Mesothelial cell of epicardium (in vitro differentiated cells): ENCODE results near the gene NEUROD2. TPM values are rescaled to one million over a fixed set of nuclear protein-coding genes. Genes with fewer than 3 reads are reported as not detected.
A peak's percentile ranks its signal among the peaks of the same experiment; 100 is the strongest.

ENCODE experiments used
- DNase-seq, 2 experiments: peaks; one replicate each; pipeline ENCODE4 v3.0.0; 2021; ENCODE audit warnings: low spot score in 2 of 2; ENCODE audit not compliant: unreplicated experiment in 2 of 2
- H3K27ac Mint-ChIP-seq: 2 replicates; pipeline ENCODE4 v1.8.0; 2021; ENCODE audit warnings: mixed read lengths
- H3K27me3 Mint-ChIP-seq: 2 replicates; pipeline ENCODE4 v1.8.0; 2021; ENCODE audit warnings: low read depth, mixed read lengths
- H3K36me3 Mint-ChIP-seq: 2 replicates; pipeline ENCODE4 v1.8.0; 2021; ENCODE audit warnings: mixed read lengths
- H3K4me1 Mint-ChIP-seq: 2 replicates; pipeline ENCODE4 v1.8.0; 2021; ENCODE audit warnings: mixed read lengths
- H3K4me3 Mint-ChIP-seq: 2 replicates; pipeline ENCODE4 v1.8.0; 2021; ENCODE audit warnings: mild to moderate bottlenecking, moderate library complexity, mixed read lengths
- H3K9me3 Mint-ChIP-seq: 2 replicates; pipeline ENCODE4 v1.8.0; 2021; ENCODE audit warnings: mixed read lengths
- total RNA-seq: library from RNA; stranded (reverse); gene quantifications from 3 replicates; pipeline ENCODE4 v1.2.1, GENCODE V29; 2021
- TF ChIP-seq, protein P1 (sequence below): fragments of 200-600 bp; sonication (generic); IDR thresholded peaks from one replicate; pipeline ENCODE4 v1.5.0; 2021; ENCODE audit warnings: antibody characterized with exemption; ENCODE audit not compliant: unreplicated experiment

Gene NEUROD2
- total RNA-seq, 1 donor from 2014 or later, result not detected

GRCh38 chr17:39563476-39563875 is 44.2 kb downstream of the NEUROD2 start:
- Mint-ChIP-seq H3K4me3 (peak overlapping the region; percentile 24), H3K27me3 (no peaks in the 10 kb centered on the region), H3K27ac (no peak overlapping the region), H3K4me1 (peaks cover 10% of the 10 kb centered on the region), H3K36me3 (peaks cover 27% of the 10 kb centered on the region), H3K9me3 (no peaks in the 10 kb centered on the region)
- TF ChIP-seq, protein P1, sequence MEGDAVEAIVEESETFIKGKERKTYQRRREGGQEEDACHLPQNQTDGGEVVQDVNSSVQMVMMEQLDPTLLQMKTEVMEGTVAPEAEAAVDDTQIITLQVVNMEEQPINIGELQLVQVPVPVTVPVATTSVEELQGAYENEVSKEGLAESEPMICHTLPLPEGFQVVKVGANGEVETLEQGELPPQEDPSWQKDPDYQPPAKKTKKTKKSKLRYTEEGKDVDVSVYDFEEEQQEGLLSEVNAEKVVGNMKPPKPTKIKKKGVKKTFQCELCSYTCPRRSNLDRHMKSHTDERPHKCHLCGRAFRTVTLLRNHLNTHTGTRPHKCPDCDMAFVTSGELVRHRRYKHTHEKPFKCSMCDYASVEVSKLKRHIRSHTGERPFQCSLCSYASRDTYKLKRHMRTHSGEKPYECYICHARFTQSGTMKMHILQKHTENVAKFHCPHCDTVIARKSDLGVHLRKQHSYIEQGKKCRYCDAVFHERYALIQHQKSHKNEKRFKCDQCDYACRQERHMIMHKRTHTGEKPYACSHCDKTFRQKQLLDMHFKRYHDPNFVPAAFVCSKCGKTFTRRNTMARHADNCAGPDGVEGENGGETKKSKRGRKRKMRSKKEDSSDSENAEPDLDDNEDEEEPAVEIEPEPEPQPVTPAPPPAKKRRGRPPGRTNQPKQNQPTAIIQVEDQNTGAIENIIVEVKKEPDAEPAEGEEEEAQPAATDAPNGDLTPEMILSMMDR, result no peak
- DNase-seq, result no peak

DNA sequence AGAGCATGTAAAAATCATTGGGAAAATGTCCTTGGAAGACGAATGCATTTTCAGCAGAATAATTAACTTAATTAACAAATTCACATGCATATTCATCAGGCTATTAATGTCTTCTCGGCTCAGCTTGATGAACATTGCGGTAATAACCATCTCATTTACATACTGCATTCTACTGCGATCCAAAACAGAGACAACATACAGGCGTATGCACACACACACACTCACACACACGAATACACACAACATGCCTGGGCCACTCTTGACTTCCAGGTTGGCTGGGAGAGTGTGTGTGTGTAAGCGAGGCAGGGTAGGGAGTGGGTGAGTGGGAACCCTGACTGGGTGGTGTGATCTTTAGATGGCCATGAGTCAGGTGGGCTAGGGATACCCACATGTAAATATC is 44.7 kb downstream of the NEUROD2 start:
- TF ChIP-seq, protein P1, result no peak
- DNase-seq, result no peak
- Mint-ChIP-seq H3K9me3 (no peaks in the 10 kb centered on the region), H3K4me3 (no peak overlapping the region), H3K27me3 (no peaks in the 10 kb centered on the region), H3K36me3 (peaks cover 22% of the 10 kb centered on the region), H3K4me1 (peaks cover 10% of the 10 kb centered on the region), H3K27ac (no peak overlapping the region)

DNA sequence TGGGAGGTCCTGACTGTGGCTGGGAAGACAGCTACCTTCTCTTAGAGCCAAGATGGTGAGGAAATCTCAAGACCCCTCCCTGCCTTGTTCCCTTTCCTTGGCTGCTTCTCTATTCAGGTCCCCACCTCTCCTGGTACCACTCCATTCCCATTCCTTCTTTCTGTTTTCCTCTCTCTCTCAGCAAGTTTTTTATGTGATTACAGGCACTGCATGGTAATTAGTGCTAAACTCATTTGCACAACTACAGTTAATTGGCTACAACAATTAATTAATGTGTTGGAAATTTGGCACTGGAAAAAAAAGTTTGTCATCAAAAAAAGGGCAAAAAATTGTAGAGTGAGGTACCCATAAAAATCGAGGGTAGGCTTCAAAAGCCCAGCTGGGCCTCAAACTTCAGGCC is 45.3 kb downstream of the NEUROD2 start:
- Mint-ChIP-seq H3K36me3 (peaks cover 22% of the 10 kb centered on the region), H3K4me1 (peaks cover 10% of the 10 kb centered on the region), H3K4me3 (no peak overlapping the region), H3K9me3 (no peaks in the 10 kb centered on the region), H3K27me3 (no peaks in the 10 kb centered on the region), H3K27ac (no peak overlapping the region)
- no peak for DNase-seq
- TF ChIP-seq, protein P1, result no peak

- Mint-ChIP-seq H3K4me3 (no peak overlapping the region), H3K36me3 (peaks cover 35% of the 10 kb centered on the region), H3K27me3 (no peaks in the 10 kb centered on the region)
Observed at GRCh38 chr17:39556423-39556822, 51.3 kb downstream of the NEUROD2 start.

GRCh38 chr17:39555368-39555767 is 52.4 kb downstream of the NEUROD2 start:
- Mint-ChIP-seq H3K36me3 (peaks cover 37% of the 10 kb centered on the region), H3K4me3 (no peak overlapping the region), H3K4me1 (no peaks in the 10 kb centered on the region), H3K27ac (no peak overlapping the region), H3K9me3 (no peaks in the 10 kb centered on the region), H3K27me3 (no peaks in the 10 kb centered on the region)
- TF ChIP-seq, protein P1, result no peak
- no peak for DNase-seq

More at GRCh38 chr17:39556423-39556822, 51.3 kb downstream of the NEUROD2 start:
- DNase-seq, result no peak
- Mint-ChIP-seq H3K9me3 (no peaks in the 10 kb centered on the region), H3K4me1 (no peaks in the 10 kb centered on the region), H3K27ac (no peak overlapping the region)
- TF ChIP-seq, protein P1, result no peak

Other genes with a start within 250 kb of the NEUROD2 start
- 28.6 to 29.1 TPM (median 29.0 TPM) in 3 replicates for gene FBXL20, start 206.3 kb downstream of the NEUROD2 start, total RNA-seq
- gene MED1, start 156.7 kb downstream of the NEUROD2 start, total RNA-seq, result 43.9 to 47.3 TPM (median 44.4 TPM) in 3 replicates
- gene CDK12, start 146.4 kb downstream of the NEUROD2 start, total RNA-seq, result 91.5 to 93.4 TPM (median 93.1 TPM) in 3 replicates
- 0.58 to 0.75 TPM (median 0.75 TPM) in 3 replicates for gene PPP1R1B, start 19.0 kb upstream of the NEUROD2 start, total RNA-seq
- gene STARD3, start 29.2 kb upstream of the NEUROD2 start, total RNA-seq, result 55.6 to 56.6 TPM (median 56.2 TPM) in 3 replicates
- gene TCAP, start 57.4 kb upstream of the NEUROD2 start, total RNA-seq, result 1.6 to 3.0 TPM (median 2.3 TPM) in 3 replicates
- gene PNMT, start 60.5 kb upstream of the NEUROD2 start, total RNA-seq, result 1.7 to 2.1 TPM (median 1.7 TPM) in 3 replicates
- 36.8 to 39.1 TPM (median 37.1 TPM) in 3 replicates for gene PGAP3, start 80.1 kb upstream of the NEUROD2 start, total RNA-seq
- gene ERBB2, start 92.1 kb upstream of the NEUROD2 start, total RNA-seq, result 141 to 146 TPM (median 142 TPM) in 3 replicates
- 35.3 to 35.9 TPM (median 35.3 TPM) in 3 replicates for gene MIEN1, start 122.6 kb upstream of the NEUROD2 start, total RNA-seq
- 44.6 to 53.3 TPM (median 46.4 TPM) in 3 replicates for gene GRB7, start 130.0 kb upstream of the NEUROD2 start, total RNA-seq